Measurements from ENCODE around the gene ELMO1.

The ELMO1 gene

GRCh38 chr7:36852017-36852416 is 596.6 kb downstream of the ELMO1 start:
- DNase-seq (ENCODE audit: low spot score) = no peak
- Histone ChIP-seq H3K27ac (no peak overlapping the region), H3K4me3 (no peak overlapping the region)
- TF ChIP-seq CTCF (IDR thresholded peaks at IDR 0.05) = no peak

- Histone ChIP-seq H3K27ac (no peak overlapping the region), H3K4me3 (no peak overlapping the region)
- no peak for DNase-seq (ENCODE audit: low spot score)
- no peak for TF ChIP-seq CTCF (IDR thresholded peaks at IDR 0.05)
These were observed 597.3 kb downstream of the ELMO1 start for GRCh38 chr7:36851382-36851781.

DNA sequence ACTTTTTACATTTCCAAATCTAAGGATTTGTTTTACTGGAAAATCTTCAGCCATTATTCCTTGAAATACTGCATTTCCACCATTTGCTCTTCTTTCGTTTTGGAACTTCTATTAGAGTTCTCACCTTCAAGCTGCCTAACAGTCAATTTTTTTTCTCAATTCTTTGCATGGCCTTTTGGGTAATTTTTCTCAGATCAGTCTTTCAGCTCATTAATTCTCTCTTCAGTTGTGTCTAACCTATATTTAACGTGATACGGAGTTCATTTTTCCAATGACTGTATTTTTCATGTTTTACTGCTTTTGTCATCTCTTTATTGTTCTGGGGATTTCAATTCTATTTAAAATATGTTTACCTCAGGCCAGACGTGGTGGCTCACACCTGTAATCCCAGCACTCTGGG is 600.7 kb downstream of the ELMO1 start:
- TF ChIP-seq CTCF (IDR thresholded peaks at IDR 0.05) = no peak
- no peak overlapping the region for H3K27ac ChIP-seq
- no peak overlapping the region for H3K4me3 ChIP-seq

DNA sequence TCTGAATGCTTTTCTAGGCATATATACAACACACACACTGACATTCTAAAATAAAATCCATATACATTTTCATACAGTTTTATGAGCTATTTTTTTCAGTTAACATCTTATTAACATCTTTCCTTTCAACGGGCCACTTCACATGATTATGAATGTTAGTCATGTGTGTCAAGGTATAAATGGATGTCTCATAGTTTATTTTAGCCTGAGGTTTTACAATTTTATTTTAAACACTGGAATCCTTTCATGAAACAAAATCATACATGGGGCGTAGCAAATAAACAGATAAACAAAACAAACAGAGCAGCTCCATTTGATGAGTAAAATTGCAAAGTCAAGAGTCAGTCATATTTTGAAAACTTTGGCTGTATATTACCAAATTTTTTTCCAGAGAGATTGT is 604.3 kb downstream of the ELMO1 start:
- no peak for DNase-seq (ENCODE audit: low spot score)
- H3K27ac ChIP-seq = no peak overlapping the region
- H3K4me3 ChIP-seq = no peak overlapping the region
- TF ChIP-seq CTCF (IDR thresholded peaks at IDR 0.05) = no peak

More for the DNA sequence above, 600.7 kb downstream of the ELMO1 start:
- no peak for DNase-seq (ENCODE audit: low spot score)

GRCh38 chr7:36840904-36841303 is 607.8 kb downstream of the ELMO1 start:
- no peak for DNase-seq (ENCODE audit: low spot score)
- H3K4me3 ChIP-seq = no peak overlapping the region
- H3K27ac ChIP-seq = no peak overlapping the region
- no peak for TF ChIP-seq CTCF (IDR thresholded peaks at IDR 0.05)

GRCh38 chr7:36838616-36839225 is 609.9 kb downstream of the ELMO1 start:
- DNase-seq (ENCODE audit: low spot score) = no peak
- no peak overlapping the region for H3K4me3 ChIP-seq
- TF ChIP-seq CTCF (IDR thresholded peaks at IDR 0.05) = no peak
- no peak overlapping the region for H3K27ac ChIP-seq

GRCh38 chr7:36831049-36831448 is 617.6 kb downstream of the ELMO1 start:
- no peak for TF ChIP-seq CTCF (IDR thresholded peaks at IDR 0.05)

More at GRCh38 chr7:36831049-36831448, 617.6 kb downstream of the ELMO1 start:
- Histone ChIP-seq H3K27ac (no peak overlapping the region), H3K4me3 (no peak overlapping the region)
- no peak for DNase-seq (ENCODE audit: low spot score)
